ENCODE results near the gene RABL3.
A peak's percentile ranks its signal among the peaks of the same experiment; 100 is the strongest.
"Not testable (repeated sequence)": the region's sequence is repeated elsewhere in the genome, so short reads cannot be mapped to it uniquely, and the experiment has no call there.

Gene RABL3, protein sequence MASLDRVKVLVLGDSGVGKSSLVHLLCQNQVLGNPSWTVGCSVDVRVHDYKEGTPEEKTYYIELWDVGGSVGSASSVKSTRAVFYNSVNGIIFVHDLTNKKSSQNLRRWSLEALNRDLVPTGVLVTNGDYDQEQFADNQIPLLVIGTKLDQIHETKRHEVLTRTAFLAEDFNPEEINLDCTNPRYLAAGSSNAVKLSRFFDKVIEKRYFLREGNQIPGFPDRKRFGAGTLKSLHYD

DNA sequence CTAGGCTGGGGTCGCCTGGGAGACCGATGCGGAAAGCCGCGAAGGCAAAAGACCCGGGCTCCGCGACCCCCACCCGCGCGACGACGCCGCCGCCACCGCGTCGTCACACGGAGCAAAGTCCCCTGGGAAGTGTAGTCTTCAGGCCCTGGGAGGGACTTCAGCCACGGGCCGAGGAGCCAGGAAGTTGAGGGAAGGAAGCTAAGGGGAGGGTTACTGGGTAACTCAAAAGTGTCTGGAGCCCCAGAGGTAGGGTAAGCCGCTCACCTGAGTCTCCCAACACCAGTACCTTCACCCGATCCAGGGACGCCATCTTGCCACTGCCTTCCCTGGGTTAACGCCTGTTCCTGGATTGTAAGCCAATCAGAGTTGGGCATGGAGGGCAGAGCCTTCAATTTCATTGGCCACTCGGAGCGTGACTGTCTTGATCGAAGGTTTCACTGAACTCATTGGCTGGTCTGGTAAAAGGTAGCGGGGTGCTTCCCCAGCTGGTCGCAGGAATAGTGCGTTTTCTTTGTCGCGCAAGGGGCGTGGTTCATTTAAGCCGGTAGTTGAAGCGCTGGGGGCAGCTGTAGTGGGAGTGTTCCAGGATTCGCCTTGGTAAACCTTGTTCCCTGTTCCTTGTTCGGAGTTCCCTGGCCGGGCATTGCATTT, at the start of gene RABL3, which contains the start of gene GTF2E1:
Gene RABL3 (minus strand): TSS at position 319 of the 651 bp plus-strand sequence. CDS start 9 bp downstream, at position 310.
Gene GTF2E1 (plus strand): TSS at position 547 of the 651 bp plus-strand sequence. CDS start 7,809 bp downstream, outside the sequence.
- DNase-seq: peak; percentile 100

DNA sequence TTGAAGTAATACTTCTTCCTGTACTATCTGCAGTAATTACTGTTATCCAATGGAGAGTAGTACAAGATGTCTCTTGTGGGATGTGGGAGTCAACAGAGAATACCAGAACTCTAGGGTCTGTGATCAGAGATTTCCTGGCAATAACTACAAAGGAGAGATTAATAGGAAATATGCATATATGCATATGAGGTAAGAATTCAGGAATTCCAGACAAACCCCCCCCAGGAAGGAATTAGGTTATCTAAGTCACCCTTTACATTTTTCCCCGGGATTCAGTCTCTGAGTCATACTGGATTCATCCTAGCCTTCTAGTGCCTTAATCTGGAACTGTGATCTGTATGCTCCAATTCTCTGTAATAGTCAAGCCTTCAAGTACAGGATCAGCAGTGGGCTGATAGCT, 49.6 kb upstream of the RABL3 start:
- DNase-seq: no peak

- DNase-seq: no peak
These were observed 48.7 kb upstream of the RABL3 start for GRCh38 chr3:120791010-120791409.

DNA sequence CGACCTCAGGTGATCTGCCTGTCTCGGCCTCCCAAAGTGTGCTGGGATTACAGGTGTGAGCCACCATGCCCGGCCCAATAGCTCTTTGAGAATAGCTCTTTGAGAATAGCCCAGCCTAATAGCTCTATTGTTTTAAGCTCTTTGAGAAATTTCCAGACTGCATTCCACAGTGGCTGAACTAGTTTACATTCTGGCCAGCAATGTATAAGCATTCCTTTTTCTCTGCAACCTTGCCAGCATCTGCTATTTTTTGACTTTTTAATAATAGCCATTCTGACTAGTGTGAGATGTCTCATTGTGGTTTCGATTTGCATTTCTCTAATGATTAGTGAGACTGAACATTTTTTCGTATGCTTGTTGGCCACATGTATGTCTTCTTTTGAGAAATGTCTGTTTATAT, 43.5 kb upstream of the RABL3 start:
- not testable (repeated sequence) for DNase-seq

- DNase-seq: no peak
These were observed 38.7 kb upstream of the RABL3 start for GRCh38 chr3:120780977-120781376.

- DNase-seq: no peak
These were observed 36.5 kb upstream of the RABL3 start for GRCh38 chr3:120778776-120779175.

- DNase-seq: no peak
These were observed 33.1 kb upstream of the RABL3 start for GRCh38 chr3:120775411-120775810.

GRCh38 chr3:120773932-120774331, 31.6 kb upstream of the RABL3 start:
- peak; percentile 44 for DNase-seq

DNA sequence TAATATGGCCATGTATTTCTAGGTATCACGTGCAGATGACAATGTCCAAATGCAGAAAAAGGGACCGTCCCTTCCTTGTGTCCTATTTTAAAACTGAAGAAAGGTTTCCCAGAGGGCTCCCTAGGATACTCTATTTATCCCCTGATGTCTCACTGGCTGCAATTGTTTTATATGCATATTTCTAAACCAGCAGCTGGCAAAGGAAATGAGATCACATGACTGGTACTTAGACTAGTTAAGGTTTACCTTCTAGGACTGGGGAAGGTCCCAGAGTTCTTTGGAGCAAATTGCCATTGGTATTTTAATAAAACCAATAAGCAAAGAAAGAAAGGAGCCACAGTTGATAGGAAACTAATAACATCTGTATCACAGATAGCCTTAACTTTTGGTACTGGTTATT, 29.8 kb upstream of the RABL3 start:
- DNase-seq: no peak

GRCh38 chr3:120770891-120771290, 28.6 kb upstream of the RABL3 start:
- DNase-seq: no peak

DNA sequence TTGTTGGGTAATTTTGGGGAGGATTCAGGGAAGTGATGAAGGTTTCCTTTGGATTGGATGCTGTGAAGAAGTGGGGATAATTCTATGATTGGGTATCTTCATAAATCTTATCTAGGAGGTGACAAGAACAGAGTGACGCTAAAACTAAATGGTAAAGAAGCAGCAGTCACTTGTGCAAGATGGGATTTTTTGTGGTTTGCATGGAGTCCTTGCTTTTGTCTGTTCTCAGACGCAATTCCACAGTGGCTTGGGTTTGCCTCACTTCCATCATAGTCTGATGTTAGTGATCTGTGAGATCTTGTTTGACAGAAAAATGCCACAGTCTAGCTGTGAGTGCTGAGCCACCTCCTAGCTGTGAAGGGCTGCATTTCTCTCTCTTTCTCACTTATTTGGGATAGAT, 27.1 kb upstream of the RABL3 start:
- no peak for DNase-seq

- DNase-seq: no peak
These were observed 24.8 kb upstream of the RABL3 start for GRCh38 chr3:120767106-120767505.

DNA sequence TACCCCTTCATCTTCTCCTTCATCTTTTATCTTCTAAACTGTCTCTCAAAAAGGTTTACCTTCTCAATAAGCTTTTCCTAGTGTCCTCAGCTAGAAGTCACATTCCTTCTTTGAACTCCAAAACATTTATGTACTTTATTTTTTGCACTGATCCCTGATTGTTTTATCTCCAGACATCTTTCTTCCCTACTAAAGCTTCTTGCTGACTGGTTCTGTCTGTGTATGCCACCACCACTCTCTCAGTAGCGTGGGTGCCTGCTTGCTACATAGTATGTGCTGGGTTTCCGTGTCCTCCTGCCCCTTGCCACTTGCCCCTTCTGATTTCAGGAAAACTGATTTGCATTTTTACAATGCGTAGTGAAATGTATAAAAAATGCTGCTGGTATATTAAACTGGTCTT, 24.3 kb upstream of the RABL3 start:
- DNase-seq: no peak

DNA sequence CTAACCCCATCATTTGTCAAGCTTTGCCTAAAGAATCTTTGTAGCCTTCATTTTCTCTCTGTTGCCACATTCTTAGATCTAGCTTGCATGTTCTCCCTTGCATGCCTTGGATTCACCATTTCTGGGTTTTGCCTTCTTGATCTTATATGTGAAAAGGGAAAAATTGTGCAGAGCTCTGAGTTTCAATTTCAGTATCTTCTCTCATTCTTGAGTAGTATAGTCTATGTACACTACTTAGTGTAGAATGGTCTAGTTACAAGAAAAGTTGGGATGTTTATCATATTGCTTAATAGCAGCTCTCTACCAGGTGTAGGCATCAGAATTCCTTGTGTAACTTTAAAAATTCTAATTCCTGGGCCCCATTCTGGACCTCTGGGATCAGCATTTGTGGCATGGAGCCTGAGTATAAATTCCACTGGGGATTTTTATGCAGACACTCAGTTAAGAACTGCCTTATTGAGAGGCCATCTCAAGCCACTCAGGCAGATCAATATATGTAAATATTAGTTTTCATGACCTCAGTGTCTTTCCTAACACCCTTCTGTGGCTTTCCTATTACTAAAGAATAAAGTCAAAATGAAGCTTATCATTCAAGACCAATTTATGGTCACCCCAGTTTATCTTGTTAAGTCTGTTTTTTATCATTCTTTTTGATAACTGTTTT, 23.6 kb upstream of the RABL3 start:
- DNase-seq: peak; percentile 28

- no peak for DNase-seq
These were observed 21.9 kb upstream of the RABL3 start for GRCh38 chr3:120764206-120764605.

DNA sequence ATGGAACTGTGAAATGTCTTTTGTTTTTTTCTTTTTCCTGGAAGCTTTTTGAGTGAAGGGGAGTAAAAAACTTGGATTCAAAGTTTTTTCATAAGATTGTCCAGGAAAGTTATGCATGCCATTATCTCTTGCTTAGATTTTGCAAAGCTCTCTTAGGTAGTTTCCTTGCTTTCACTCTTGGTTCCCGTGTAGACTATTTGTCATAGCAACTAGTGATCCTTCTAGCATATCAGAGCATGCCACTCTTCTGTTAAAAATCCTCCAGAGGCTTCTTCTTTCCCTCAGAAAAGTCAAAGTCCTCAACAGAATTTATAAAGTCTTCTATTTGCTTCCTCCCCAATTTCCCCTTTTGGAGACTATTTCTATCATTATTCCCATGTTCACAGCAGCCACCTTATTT, 21.3 kb upstream of the RABL3 start:
- no peak for DNase-seq

GRCh38 chr3:120762615-120763014, 20.3 kb upstream of the RABL3 start:
- DNase-seq: no peak

- not testable (repeated sequence) for DNase-seq
These were observed 16.2 kb upstream of the RABL3 start for GRCh38 chr3:120758551-120758950.

DNA sequence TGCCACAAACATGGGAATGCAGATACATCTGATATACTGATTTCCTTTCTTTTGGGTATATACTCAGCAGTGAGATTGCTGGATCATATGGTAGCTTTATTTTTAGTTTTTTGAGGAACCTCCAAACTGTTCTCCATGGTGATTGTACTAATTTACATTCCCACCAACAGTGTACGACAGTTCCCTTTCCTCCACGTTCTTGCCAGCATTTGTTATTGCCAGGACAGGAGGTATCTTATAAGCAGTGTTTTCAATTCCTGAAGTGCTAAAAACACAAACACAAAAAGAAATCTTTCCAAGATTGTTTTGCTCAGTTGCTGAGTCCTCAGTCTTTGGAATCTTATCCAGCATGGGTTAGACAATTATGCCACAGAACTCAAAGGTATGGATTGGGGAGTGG, 13.7 kb upstream of the RABL3 start:
- DNase-seq: no peak

- DNase-seq: no peak
These were observed 11.5 kb upstream of the RABL3 start for GRCh38 chr3:120753810-120754209.

DNA sequence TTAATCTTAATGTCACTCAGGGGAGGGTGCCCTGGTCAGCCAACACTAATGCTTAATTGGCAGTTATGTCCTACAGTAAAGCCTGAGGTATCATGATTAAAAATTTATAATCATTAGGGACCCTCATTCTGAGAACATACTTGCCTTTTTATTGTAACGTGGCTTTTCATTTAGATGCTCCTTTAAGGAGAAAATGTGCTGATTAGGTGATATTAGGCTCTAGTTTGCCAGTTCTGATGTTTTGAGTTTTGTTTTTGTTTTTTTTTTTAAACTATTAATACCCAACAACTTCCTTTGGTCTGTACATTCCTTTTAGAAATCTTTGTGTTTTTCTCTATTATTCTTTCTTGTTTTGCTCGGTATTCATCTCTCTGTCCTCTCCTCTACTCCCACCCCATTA, 10.5 kb upstream of the RABL3 start:
- DNase-seq: no peak

GRCh38 chr3:120752230-120752629, 9.9 kb upstream of the RABL3 start:
- no peak for DNase-seq

DNA sequence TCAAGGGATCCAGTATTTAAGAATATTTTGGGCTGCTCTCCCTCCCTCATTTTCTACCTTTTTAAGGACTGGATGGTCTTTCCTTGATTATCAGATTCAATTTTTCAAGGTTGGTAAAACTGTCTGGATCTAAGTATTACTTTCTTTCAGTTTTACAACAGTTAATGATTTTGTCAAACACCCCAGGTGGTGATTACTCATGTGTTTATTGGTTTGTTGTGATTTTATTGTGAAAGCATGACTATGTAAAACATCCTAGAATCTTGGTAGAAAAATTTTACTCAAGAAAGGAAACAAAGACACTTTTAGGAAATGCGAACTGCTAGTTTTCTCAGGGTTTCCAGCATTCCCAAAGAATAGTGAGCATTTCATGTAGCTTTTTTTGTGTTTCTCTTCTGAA, 7.5 kb upstream of the RABL3 start:
- no peak for DNase-seq

GRCh38 chr3:120745466-120745865, 3.1 kb upstream of the RABL3 start:
- no peak for DNase-seq

Data from hematopoietic multipotent progenitor cell treated with erythropoietin and hydrocortisone succinate and interleukin-3 and kit ligand, for 6 days (in vitro differentiated cells).